H9 (cell line): Measurements from ENCODE around the gene SHISA3. TPM values are rescaled to one million over a fixed set of nuclear protein-coding genes. Genes with fewer than 3 reads are reported as not detected.

ENCODE experiments used
- DNase-seq: peaks from one replicate; pipeline ENCODE4 v3.0.0-alpha.2; 2017
- H2AFZ ChIP-seq: one replicate; pipeline ENCODE4 v1.6.1; 2013; ENCODE audit warnings: mild to moderate bottlenecking, low read length, control low read depth, moderate library complexity
- H2AK5ac ChIP-seq: 2 replicates; pipeline ENCODE4 v1.6.1; 2013; ENCODE audit warnings: low read length, control low read depth, mixed read lengths; ENCODE audit not compliant: insufficient read length
- H2BK120ac ChIP-seq: one replicate; pipeline ENCODE4 v1.6.1; 2013; ENCODE audit warnings: low read depth, mild to moderate bottlenecking, low read length, control low read depth, inconsistent platforms; ENCODE audit not compliant: poor library complexity, severe bottlenecking
- H2BK12ac ChIP-seq: 2 replicates; pipeline ENCODE4 v1.6.1; 2013; ENCODE audit warnings: low read length, control low read depth, mixed read lengths, low read depth; ENCODE audit not compliant: insufficient read length
- H2BK15ac ChIP-seq: 2 replicates; pipeline ENCODE4 v1.6.1; 2013; ENCODE audit warnings: low read depth, low read length, control low read depth
- H2BK20ac ChIP-seq: one replicate; pipeline ENCODE4 v1.6.1; 2013; ENCODE audit warnings: low read depth, mild to moderate bottlenecking, low read length, control low read depth, inconsistent platforms; ENCODE audit not compliant: poor library complexity, severe bottlenecking
- H2BK5ac ChIP-seq: 2 replicates; pipeline ENCODE4 v1.6.1; 2013; ENCODE audit warnings: low read length, control low read depth, mixed read lengths; ENCODE audit not compliant: insufficient read length
- H3K14ac ChIP-seq: 2 replicates; pipeline ENCODE4 v1.6.1; 2013; ENCODE audit warnings: low read length, control low read depth; ENCODE audit not compliant: insufficient read depth
- H3K18ac ChIP-seq: 2 replicates; pipeline ENCODE4 v1.6.1; 2013; ENCODE audit warnings: low read depth, mild to moderate bottlenecking, mixed read lengths, low read length, control low read depth; ENCODE audit not compliant: insufficient read length
- H3K23ac ChIP-seq: 2 replicates; pipeline ENCODE4 v1.6.1; 2013; ENCODE audit warnings: low read length, control low read depth, mixed read lengths, low read depth; ENCODE audit not compliant: insufficient read length
- H3K23me2 ChIP-seq: 2 replicates; pipeline ENCODE4 v1.6.1; 2013; ENCODE audit warnings: low read depth, mild to moderate bottlenecking, mixed read lengths, low read length, control low read depth; ENCODE audit not compliant: insufficient read length, poor library complexity, severe bottlenecking
- H3K27ac ChIP-seq: 2 replicates; pipeline ENCODE4 v1.5.1; 2013; ENCODE audit warnings: low read length, control low read depth, mixed read lengths, low read depth; ENCODE audit not compliant: insufficient read length
- H3K27me3 ChIP-seq: 2 replicates; pipeline ENCODE4 v1.6.1; 2013; ENCODE audit warnings: low read length, control low read depth, inconsistent platforms; ENCODE audit not compliant: insufficient read depth
- H3K4ac ChIP-seq: 2 replicates; pipeline ENCODE4 v1.6.1; 2013; ENCODE audit warnings: low read depth, mild to moderate bottlenecking, control low read depth, inconsistent platforms, low read length, moderate library complexity
- H3K4me1 ChIP-seq: 2 replicates; pipeline ENCODE4 v1.6.1; 2013; ENCODE audit warnings: low read length, control low read depth, inconsistent platforms; ENCODE audit not compliant: insufficient read depth
- H3K4me2 ChIP-seq: 2 replicates; pipeline ENCODE4 v1.6.1; 2013; ENCODE audit warnings: low read length, control low read depth, mixed read lengths; ENCODE audit not compliant: insufficient read length, insufficient read depth
- H3K56ac ChIP-seq: 2 replicates; pipeline ENCODE4 v1.6.1; 2013; ENCODE audit warnings: low read depth, mild to moderate bottlenecking, mixed read lengths, low read length, control low read depth; ENCODE audit not compliant: insufficient read length
- H3K79me1 ChIP-seq: 2 replicates; pipeline ENCODE4 v1.6.1; 2013; ENCODE audit warnings: low read depth, mild to moderate bottlenecking, moderate library complexity, low read length, control low read depth, inconsistent platforms; ENCODE audit not compliant: insufficient read depth, poor library complexity, severe bottlenecking
- H3K79me2 ChIP-seq: 2 replicates; pipeline ENCODE4 v1.6.1; 2013; ENCODE audit warnings: low read length, control low read depth, inconsistent platforms; ENCODE audit not compliant: insufficient read depth
- H3K9ac ChIP-seq: 2 replicates; pipeline ENCODE4 v1.6.1; 2013; ENCODE audit warnings: low read length, control low read depth, mixed read lengths; ENCODE audit not compliant: insufficient read length; ENCODE audit errors: extremely low read depth
- H3K9me3 ChIP-seq: one replicate; pipeline ENCODE4 v1.6.1; 2013; ENCODE audit warnings: low read depth, low read length, inconsistent platforms; ENCODE audit not compliant: control insufficient read depth
- H3T11ph ChIP-seq: one replicate; pipeline ENCODE4 v1.6.1; 2013; ENCODE audit warnings: mild to moderate bottlenecking, low read length, control low read depth, inconsistent platforms
- H4K20me1 ChIP-seq: one replicate; pipeline ENCODE4 v1.6.1; 2013; ENCODE audit not compliant: control insufficient read depth, insufficient read length, insufficient read depth
- H4K5ac ChIP-seq: 2 replicates; pipeline ENCODE4 v1.6.1; 2013; ENCODE audit warnings: low read depth, mild to moderate bottlenecking, mixed read lengths, low read length, control low read depth; ENCODE audit not compliant: insufficient read length
- H4K8ac ChIP-seq: replicated peaks from 2 replicates; pipeline ENCODE4 v1.6.1; 2013; ENCODE audit warnings: low read length, control low read depth, mixed read lengths, low read depth; ENCODE audit not compliant: insufficient read length
- H4K91ac ChIP-seq: 2 replicates; pipeline ENCODE4 v1.6.1; 2013; ENCODE audit warnings: low read depth, mild to moderate bottlenecking, moderate library complexity, mixed read lengths, low read length, control low read depth; ENCODE audit not compliant: insufficient read length
- H3K27ac Mint-ChIP-seq, 3 experiments: 2 replicates in 2 of 3; 3 replicates in 1 of 3; pipeline ENCODE4 v1.8.0; 2020 to 2021; ENCODE audit warnings: mixed read lengths in 3 of 3, mild to moderate bottlenecking in 1 of 3, moderate library complexity in 1 of 3
- H3K27me3 Mint-ChIP-seq: 2 replicates; pipeline ENCODE4 v1.8.0; 2021; ENCODE audit warnings: low read depth, mild to moderate bottlenecking, moderate library complexity, mixed read lengths
- H3K36me3 Mint-ChIP-seq, 3 experiments: 2 replicates in 2 of 3; 3 replicates in 1 of 3; pipeline ENCODE4 v1.8.0; 2020 to 2021; ENCODE audit warnings: low read depth in 3 of 3, mixed read lengths in 3 of 3; ENCODE audit not compliant: insufficient read depth in 1 of 3
- H3K4me1 Mint-ChIP-seq, 2 experiments: 2 replicates each; pipeline ENCODE4 v1.8.0; 2020; ENCODE audit warnings: mixed read lengths in 2 of 2
- H3K4me3 Mint-ChIP-seq, 2 experiments: 2 replicates in 1 of 2; 3 replicates in 1 of 2; pipeline ENCODE4 v1.8.0; 2020 to 2021; ENCODE audit warnings: mild to moderate bottlenecking in 2 of 2, mixed read lengths in 2 of 2, moderate library complexity in 1 of 2
- H3K9me3 Mint-ChIP-seq, 2 experiments: 2 replicates in 1 of 2; 3 replicates in 1 of 2; pipeline ENCODE4 v1.8.0; 2020; ENCODE audit warnings: mild to moderate bottlenecking in 2 of 2, mixed read lengths in 2 of 2, moderate library complexity in 1 of 2
- WGBS: extraction: QIAGEN DNeasy Blood & Tissue Kit; methylation state at CpG from one replicate; pipeline ENCODE4 v1.1.7; 2013; ENCODE audit warnings: missing lambda C conversion rate, low lambda C conversion rate, mixed read lengths; ENCODE audit not compliant: insufficient read length; ENCODE audit errors: extremely low coverage; 5-methylcytosine and 5-hydroxymethylcytosine counted together
- total RNA-seq: library from RNA; stranded (reverse); gene quantifications from 2 replicates; pipeline ENCODE4 v1.2.1, GENCODE V29; 2021
- TF ChIP-seq, protein P1 (sequence below): fragments of 200-600 bp; sonication (generic); conservative IDR thresholded peaks from 3 replicates; pipeline ENCODE4 v1.8.0; 2021; ENCODE audit warnings: antibody characterized with exemption, mild to moderate bottlenecking

The SHISA3 gene
- total RNA-seq, 1 experiment from 2014 or later: 1.7 TPM

DNA sequence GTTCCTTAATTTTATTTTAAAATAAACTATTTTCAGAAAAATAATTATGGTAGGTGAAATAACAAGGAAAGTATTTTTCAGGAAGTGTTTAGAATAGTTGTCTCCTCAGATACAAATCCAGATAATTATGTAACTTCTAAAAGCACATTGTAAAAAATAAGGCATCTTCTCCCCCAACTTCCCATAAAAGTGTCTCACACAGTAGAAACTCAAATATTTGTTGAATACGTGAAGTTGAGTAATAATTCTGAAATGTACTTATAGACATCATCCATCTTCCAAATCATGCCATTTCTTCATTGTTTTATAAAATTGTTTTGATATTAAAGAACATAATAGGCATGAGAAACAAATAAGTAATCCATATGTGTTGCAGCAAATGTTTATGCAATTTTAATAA, 18.0 kb downstream of the SHISA3 start:
- no peak overlapping the region for H4K5ac ChIP-seq
- no peaks in the 10 kb centered on the region for H3K79me1 ChIP-seq
- no peaks in the 10 kb centered on the region for H3K23me2 ChIP-seq
- H2BK12ac ChIP-seq: no peak overlapping the region
- no peak overlapping the region for H4K91ac ChIP-seq
- H3K4me1 ChIP-seq: no peaks in the 10 kb centered on the region; the same call in 1 of the 2 replicates
- H2AFZ ChIP-seq: no peak overlapping the region
- H3K27me3 Mint-ChIP-seq: peaks cover 31% of the 10 kb centered on the region
- no peak overlapping the region for H3K4ac ChIP-seq
- H4K8ac ChIP-seq: no peak overlapping the region
- H3K9me3 ChIP-seq: no peaks in the 10 kb centered on the region
- no peak overlapping the region for H3T11ph ChIP-seq
- H2BK15ac ChIP-seq: no peak overlapping the region
- DNase-seq: no peak
- no peak overlapping the region for H3K9ac ChIP-seq
- no peaks in the 10 kb centered on the region for H3K79me2 ChIP-seq
- H3K14ac ChIP-seq: no peak overlapping the region
- H3K4me3 Mint-ChIP-seq: no peak overlapping the region
- no peaks in the 10 kb centered on the region for H3K9me3 Mint-ChIP-seq
- no peak overlapping the region for H2BK20ac ChIP-seq
- no peak overlapping the region for H2BK5ac ChIP-seq
- H3K36me3 Mint-ChIP-seq: no peaks in the 10 kb centered on the region
- peaks cover 21 to 23% of the 10 kb centered on the region in 2 experiments for H3K4me1 Mint-ChIP-seq
- TF ChIP-seq, protein P1, sequence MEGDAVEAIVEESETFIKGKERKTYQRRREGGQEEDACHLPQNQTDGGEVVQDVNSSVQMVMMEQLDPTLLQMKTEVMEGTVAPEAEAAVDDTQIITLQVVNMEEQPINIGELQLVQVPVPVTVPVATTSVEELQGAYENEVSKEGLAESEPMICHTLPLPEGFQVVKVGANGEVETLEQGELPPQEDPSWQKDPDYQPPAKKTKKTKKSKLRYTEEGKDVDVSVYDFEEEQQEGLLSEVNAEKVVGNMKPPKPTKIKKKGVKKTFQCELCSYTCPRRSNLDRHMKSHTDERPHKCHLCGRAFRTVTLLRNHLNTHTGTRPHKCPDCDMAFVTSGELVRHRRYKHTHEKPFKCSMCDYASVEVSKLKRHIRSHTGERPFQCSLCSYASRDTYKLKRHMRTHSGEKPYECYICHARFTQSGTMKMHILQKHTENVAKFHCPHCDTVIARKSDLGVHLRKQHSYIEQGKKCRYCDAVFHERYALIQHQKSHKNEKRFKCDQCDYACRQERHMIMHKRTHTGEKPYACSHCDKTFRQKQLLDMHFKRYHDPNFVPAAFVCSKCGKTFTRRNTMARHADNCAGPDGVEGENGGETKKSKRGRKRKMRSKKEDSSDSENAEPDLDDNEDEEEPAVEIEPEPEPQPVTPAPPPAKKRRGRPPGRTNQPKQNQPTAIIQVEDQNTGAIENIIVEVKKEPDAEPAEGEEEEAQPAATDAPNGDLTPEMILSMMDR: no peak
- no peak overlapping the region for H3K4me2 ChIP-seq
- H2BK120ac ChIP-seq: no peak overlapping the region
- no peak overlapping the region for H3K56ac ChIP-seq
- WGBS: no CpG with 5 or more reads among the region's 1 CpG
- H4K20me1 ChIP-seq: no peaks in the 10 kb centered on the region
- H2AK5ac ChIP-seq: no peak overlapping the region
- no peak overlapping the region for H3K27ac Mint-ChIP-seq
- no peak overlapping the region for H3K18ac ChIP-seq
- no peaks in the 10 kb centered on the region for H3K27me3 ChIP-seq
- H3K23ac ChIP-seq: no peak overlapping the region
- H3K27ac ChIP-seq: no peak overlapping the region
